RWPE1 (cell line): ENCODE data around the gene MFSD11.
A peak's percentile ranks its signal among the peaks of the same experiment; 100 is the strongest.
"Not testable (repeated sequence)": the region's sequence is repeated elsewhere in the genome, so short reads cannot be mapped to it uniquely, and the experiment has no call there.

ENCODE experiments used
- CTCF ChIA-PET: fragments of 350-600 bp; sonication (Branson Sonifier 250); formaldehyde crosslinking; extraction: SDS; loops from one replicate; lab custom pipeline; 2021; lab: Yijun Ruan, JAX
- POLR2A ChIA-PET: fragments of 400-600 bp; formaldehyde crosslinking; extraction: SDS; loops from one replicate; lab custom pipeline; 2020; ENCODE audit warnings: antibody characterized with exemption; ENCODE audit not compliant: low non-redundant PET; lab: Yijun Ruan, JAX
- DNase-seq: peaks from one replicate; pipeline ENCODE4 v3.0.0; 2012; ENCODE audit warnings: low spot score
- H3K27ac ChIP-seq: fragments of 450-650 bp; 2 replicates; pipeline ENCODE4 v1.5.1; 2017
- TF ChIP-seq, protein P1 (sequence below): fragments of 450-650 bp; conservative IDR thresholded peaks from 2 replicates; pipeline ENCODE4 v1.5.1; 2017; ENCODE audit warnings: low read depth, mild to moderate bottlenecking

The MFSD11 gene

DNA sequence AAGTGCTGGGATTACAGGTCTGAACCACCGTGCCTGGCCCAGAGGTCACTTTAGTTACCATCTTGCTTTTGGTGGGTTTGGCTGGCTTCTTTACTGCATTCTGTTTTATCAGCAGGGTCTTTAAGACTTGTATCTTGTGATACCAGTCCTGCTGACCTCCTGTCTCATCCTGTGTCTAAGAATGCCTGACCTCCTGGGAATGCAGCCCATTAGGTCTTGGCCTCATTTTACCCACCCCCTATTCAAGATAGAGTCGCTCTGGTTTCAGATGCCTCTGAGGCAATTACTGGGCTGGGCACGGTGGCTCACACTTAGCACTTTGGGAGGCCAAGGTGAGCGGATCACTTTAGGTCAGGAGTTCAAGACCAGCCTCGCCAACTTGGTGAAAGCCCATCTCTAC lies 63.8 kb downstream of the MFSD11 start:
- no peak for DNase-seq
- POLR2A ChIA-PET = no interaction called here
- CTCF ChIA-PET = no interaction called here
- TF ChIP-seq, protein P1, sequence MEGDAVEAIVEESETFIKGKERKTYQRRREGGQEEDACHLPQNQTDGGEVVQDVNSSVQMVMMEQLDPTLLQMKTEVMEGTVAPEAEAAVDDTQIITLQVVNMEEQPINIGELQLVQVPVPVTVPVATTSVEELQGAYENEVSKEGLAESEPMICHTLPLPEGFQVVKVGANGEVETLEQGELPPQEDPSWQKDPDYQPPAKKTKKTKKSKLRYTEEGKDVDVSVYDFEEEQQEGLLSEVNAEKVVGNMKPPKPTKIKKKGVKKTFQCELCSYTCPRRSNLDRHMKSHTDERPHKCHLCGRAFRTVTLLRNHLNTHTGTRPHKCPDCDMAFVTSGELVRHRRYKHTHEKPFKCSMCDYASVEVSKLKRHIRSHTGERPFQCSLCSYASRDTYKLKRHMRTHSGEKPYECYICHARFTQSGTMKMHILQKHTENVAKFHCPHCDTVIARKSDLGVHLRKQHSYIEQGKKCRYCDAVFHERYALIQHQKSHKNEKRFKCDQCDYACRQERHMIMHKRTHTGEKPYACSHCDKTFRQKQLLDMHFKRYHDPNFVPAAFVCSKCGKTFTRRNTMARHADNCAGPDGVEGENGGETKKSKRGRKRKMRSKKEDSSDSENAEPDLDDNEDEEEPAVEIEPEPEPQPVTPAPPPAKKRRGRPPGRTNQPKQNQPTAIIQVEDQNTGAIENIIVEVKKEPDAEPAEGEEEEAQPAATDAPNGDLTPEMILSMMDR = no peak
- H3K27ac ChIP-seq = no peak overlapping the region

- DNase-seq = no peak
- H3K27ac ChIP-seq = peak overlapping the region; percentile 24
- CTCF ChIA-PET = no interaction called here
- TF ChIP-seq, protein P1 = no peak
- POLR2A ChIA-PET = no interaction called here
Measured at GRCh38 chr17:76805319-76805718, 67.4 kb downstream of the MFSD11 start.

- DNase-seq, H3K27ac ChIP-seq, POLR2A ChIA-PET: not testable (repeated sequence)
- CTCF ChIA-PET = interaction anchor here (0.7 kb wide), 1 partner anchor 777 kb away, joined by 3 read pairs; no protein-coding TSS in a partner anchor
Measured at GRCh38 chr17:76806151-76806550, 68.2 kb downstream of the MFSD11 start.

DNA sequence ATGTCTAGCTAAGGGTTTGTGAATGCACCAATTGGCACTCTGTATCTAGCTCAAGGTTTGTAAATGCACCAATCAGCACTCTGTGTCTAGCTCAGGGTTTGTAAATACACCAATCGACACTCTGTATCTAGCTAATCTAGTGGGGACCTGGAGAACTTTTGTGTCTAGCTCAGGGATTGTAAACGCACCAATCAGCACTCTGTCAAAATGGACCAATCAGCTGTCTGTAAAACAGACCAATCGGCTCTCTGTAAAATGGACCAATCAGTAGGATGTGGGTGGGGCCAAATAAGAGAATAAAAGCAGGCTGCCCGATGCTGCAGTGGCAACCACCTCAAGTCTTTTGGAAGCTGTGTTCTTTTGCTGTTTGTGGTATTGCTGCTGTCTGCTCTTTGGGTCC lies 68.8 kb downstream of the MFSD11 start:
- CTCF ChIA-PET, H3K27ac ChIP-seq, POLR2A ChIA-PET, DNase-seq: not testable (repeated sequence)

DNA sequence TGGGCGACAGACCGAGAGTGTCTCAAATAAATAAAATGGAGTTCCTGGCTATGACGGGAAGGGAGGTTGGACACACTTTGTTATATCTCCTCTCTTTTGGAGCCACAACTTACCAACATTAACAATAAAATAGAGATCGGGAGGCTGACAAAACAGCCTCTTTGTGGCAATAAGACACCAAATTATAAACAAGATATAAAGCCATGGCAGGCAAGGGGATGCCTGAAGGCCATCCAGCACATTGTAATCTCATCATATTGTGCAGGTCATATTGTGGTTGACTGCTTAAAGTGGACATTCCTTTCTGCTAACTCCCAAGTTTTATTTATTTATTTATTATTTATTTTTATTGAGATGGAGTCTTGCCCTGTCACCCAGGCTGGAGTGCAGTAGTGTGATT lies 70.4 kb downstream of the MFSD11 start:
- DNase-seq = no peak
- POLR2A ChIA-PET = no interaction called here
- no peak overlapping the region for H3K27ac ChIP-seq
- TF ChIP-seq, protein P1 = no peak
- CTCF ChIA-PET = interaction anchor here (0.7 kb wide), 1 partner anchor 271 kb away, joined by 3 read pairs; no protein-coding TSS in a partner anchor

GRCh38 chr17:76810956-76811355 lies 73.0 kb downstream of the MFSD11 start:
- CTCF ChIA-PET = interaction anchor here (0.5 to 0.6 kb wide), 2 partner anchors 279 to 420 kb away, joined by 3 read pairs; no protein-coding TSS in a partner anchor

DNA sequence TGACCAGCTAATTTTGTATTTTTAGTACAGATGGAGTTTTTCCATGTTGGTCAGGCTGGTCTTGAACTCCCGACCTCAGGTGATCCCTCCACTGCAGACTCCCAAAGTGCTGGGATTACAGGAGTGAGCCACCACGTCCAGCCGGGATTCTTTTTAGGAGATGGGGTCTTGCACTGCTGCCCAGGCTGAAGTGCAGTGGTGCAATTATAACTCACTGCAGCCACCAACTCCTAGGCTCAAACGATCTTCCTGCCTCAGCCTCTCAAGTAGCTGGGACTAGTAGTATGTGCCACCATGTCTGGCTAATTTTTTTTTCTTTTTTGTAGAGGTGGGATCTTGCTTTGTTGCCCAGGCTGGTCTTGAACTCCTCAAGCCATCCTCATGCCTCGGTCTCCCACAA lies 73.9 kb downstream of the MFSD11 start:
- ChIA-PET CTCF (interaction anchor here (0.6 to 0.7 kb wide), 2 partner anchors 255 to 278 kb away, joined by 3 read pairs; no protein-coding TSS in a partner anchor), POLR2A (no interaction called here)
- DNase-seq = no peak
- no peak overlapping the region for H3K27ac ChIP-seq
- TF ChIP-seq, protein P1 = no peak

More at GRCh38 chr17:76810956-76811355, 73.0 kb downstream of the MFSD11 start:
- POLR2A ChIA-PET = interaction anchor here (0.6 kb wide), 1 partner anchor 14 kb away, joined by 6 read pairs; no protein-coding TSS in a partner anchor
- TF ChIP-seq, protein P1 = no peak
- H3K27ac ChIP-seq = no peak overlapping the region
- DNase-seq = no peak
